Kidney (tissue), 14 donors: Measurements from ENCODE around the gene DEPDC4. TPM values are rescaled to one million over a fixed set of nuclear protein-coding genes. Genes with fewer than 3 reads are reported as not detected.
"Not testable (repeated sequence)": the region's sequence is repeated elsewhere in the genome, so short reads cannot be mapped to it uniquely, and the experiment has no call there.

Source experiments
- DNase-seq, 5 donors: peaks; one replicate each; pipeline ENCODE4 v3.0.0-alpha.2; 2013 to 2020
- FAIRE-seq: peaks from 2 replicates; lab custom pipeline; 2012; peaks lifted over from hg19 to GRCh38; lab: Jason Lieb, UNC
- H3K27ac ChIP-seq, 2 donors: one replicate each; pipeline ENCODE4 v1.7.0; 2013; ENCODE audit warnings: low read depth in 2 of 2, low read length in 2 of 2, inconsistent platforms in 1 of 2
- H3K27me3 ChIP-seq: one replicate; pipeline ENCODE4 v1.7.1; 2013; ENCODE audit warnings: low read length, inconsistent platforms; ENCODE audit not compliant: control insufficient read depth, insufficient read depth
- H3K36me3 ChIP-seq, 3 donors: one replicate each; pipeline versions ENCODE4 v1.7.0 to v1.7.1; 2013; ENCODE audit warnings: low read length in 3 of 3, control low read depth in 1 of 3, inconsistent platforms in 1 of 3; ENCODE audit not compliant: insufficient read depth in 3 of 3, control insufficient read depth in 2 of 3
- H3K4me1 ChIP-seq, 3 donors: one replicate each; pipeline versions ENCODE4 v1.7.0 to v1.7.1; 2013; ENCODE audit warnings: low read length in 3 of 3, inconsistent platforms in 1 of 3, low read depth in 1 of 3; ENCODE audit not compliant: control insufficient read depth in 2 of 3, insufficient read depth in 2 of 3
- H3K4me3 ChIP-seq, 3 donors: one replicate each; pipeline versions ENCODE4 v1.7.0 to v1.8.1; 2013; ENCODE audit warnings: low read length in 3 of 3, control low read depth in 1 of 3, inconsistent platforms in 1 of 3
- H3K9ac ChIP-seq, 3 donors: one replicate each; pipeline versions ENCODE4 v1.7.0 to v1.7.1; 2013; ENCODE audit warnings: low read length in 3 of 3, control low read depth in 1 of 3, inconsistent platforms in 1 of 3
- H3K9me3 ChIP-seq, 3 donors: one replicate each; pipeline versions ENCODE4 v1.7.0 to v1.7.1; 2013; ENCODE audit warnings: low read length in 3 of 3, control low read depth in 1 of 3, inconsistent platforms in 1 of 3; ENCODE audit not compliant: control insufficient read depth in 2 of 3, insufficient read depth in 1 of 3
- intact Hi-C: fragments of 100-400 bp; cut with DNase I; formaldehyde crosslinking; loops from one replicate; pipeline ENCODE4 v1.11.1; 2022
- polyA plus RNA-seq: library from polyadenylated mRNA; stranded (reverse); fragments of 350-450 nt; fragmentation: Illumina TruSeq; extraction: RNeasy Lipid Tissue Mini Kit (QIAGEN cat#74804); gene quantifications from one replicate; pipeline ENCODE4 v1.2.3, GENCODE V29; 2014; ENCODE audit warnings: low read depth, low replicate concordance; ENCODE audit not compliant: insufficient read depth
- total RNA-seq: library from RNA; stranded (reverse); fragmentation: NEBNext Ultra II Directional; extraction: Animal tissue kit (Norgen Biotek cat#: 25700); gene quantifications from one replicate; pipeline ENCODE4 v1.2.1, GENCODE V29; 2021
- TF ChIP-seq, protein P1 (sequence below): IDR thresholded peaks from 3 replicates; pipeline ENCODE4 v1.5.1; 2012; ENCODE audit warnings: mild to moderate bottlenecking, moderate library complexity, borderline replicate concordance; ENCODE audit not compliant: insufficient read depth; ENCODE audit errors: extremely low read depth
- donor health status: control.
- donor health status: control.
- donor health status: control.
- donor health status: control.
- donor health status: control.
- donor health status: DM: yes; HTN: yes; CAD: no.
- donor health status: Normal renal cell carcinoma (clear cell type).

DEPDC4 gene
- total and polyA plus RNA-seq, 2 donors from 2014 or later = 1.1 to 1.4 TPM

GRCh38 chr12:100234166-100234565, 32.7 kb downstream of the DEPDC4 start:
- H3K9ac ChIP-seq = no peak overlapping the region
- H3K4me1 ChIP-seq = no peaks in the 10 kb centered on the region
- intact Hi-C loops = loop anchor here (10.0 kb wide), 1 partner anchor 321 kb away; no protein-coding TSS in a partner anchor

GRCh38 chr12:100231873-100232272, 35.0 kb downstream of the DEPDC4 start:
- not testable (repeated sequence) for FAIRE-seq, H3K27ac ChIP-seq, H3K9me3 ChIP-seq, H3K27me3 ChIP-seq, H3K4me1 ChIP-seq, H3K36me3 ChIP-seq, H3K4me3 ChIP-seq, DNase-seq, H3K9ac ChIP-seq
- intact Hi-C loops = loop anchor here (10.0 kb wide), 1 partner anchor 323 kb away; no protein-coding TSS in a partner anchor

More at GRCh38 chr12:100234166-100234565, 32.7 kb downstream of the DEPDC4 start:
- TF ChIP-seq, protein P1, sequence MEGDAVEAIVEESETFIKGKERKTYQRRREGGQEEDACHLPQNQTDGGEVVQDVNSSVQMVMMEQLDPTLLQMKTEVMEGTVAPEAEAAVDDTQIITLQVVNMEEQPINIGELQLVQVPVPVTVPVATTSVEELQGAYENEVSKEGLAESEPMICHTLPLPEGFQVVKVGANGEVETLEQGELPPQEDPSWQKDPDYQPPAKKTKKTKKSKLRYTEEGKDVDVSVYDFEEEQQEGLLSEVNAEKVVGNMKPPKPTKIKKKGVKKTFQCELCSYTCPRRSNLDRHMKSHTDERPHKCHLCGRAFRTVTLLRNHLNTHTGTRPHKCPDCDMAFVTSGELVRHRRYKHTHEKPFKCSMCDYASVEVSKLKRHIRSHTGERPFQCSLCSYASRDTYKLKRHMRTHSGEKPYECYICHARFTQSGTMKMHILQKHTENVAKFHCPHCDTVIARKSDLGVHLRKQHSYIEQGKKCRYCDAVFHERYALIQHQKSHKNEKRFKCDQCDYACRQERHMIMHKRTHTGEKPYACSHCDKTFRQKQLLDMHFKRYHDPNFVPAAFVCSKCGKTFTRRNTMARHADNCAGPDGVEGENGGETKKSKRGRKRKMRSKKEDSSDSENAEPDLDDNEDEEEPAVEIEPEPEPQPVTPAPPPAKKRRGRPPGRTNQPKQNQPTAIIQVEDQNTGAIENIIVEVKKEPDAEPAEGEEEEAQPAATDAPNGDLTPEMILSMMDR = no peak
- FAIRE-seq = no peak
- Histone ChIP-seq H3K4me3 (no peak overlapping the region), H3K27ac (no peak overlapping the region), H3K36me3 (no peaks in the 10 kb centered on the region), H3K9me3 (no peaks in the 10 kb centered on the region), H3K27me3 (no peaks in the 10 kb centered on the region)
- DNase-seq = no peak

DNA sequence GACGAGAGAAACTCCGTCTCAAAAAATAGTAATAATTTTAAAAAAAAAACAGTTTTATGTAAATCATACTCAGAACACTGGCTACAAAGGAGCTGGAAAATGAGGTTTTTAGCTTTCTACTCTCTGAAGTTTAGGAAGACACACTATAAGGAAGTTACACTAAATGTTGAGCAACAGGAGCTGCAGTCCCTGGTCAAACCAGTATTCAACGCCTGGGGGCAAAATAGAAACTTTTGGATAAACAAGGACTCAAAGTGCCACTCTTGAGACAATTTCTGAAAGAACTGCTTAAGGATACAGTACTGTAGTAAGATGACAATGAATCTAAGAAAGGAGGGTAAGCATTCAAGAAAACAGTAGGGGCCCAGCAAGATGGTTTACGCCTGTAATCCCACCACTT, 37.0 kb downstream of the DEPDC4 start:
- intact Hi-C loops = loop anchor here (10.0 kb wide), 1 partner anchor 325 kb away; no protein-coding TSS in a partner anchor
- H3K27ac ChIP-seq = no peak overlapping the region

GRCh38 chr12:100229036-100229635, 37.7 kb downstream of the DEPDC4 start:
- TF ChIP-seq, protein P1 = peak; percentile 24
- H3K4me3 ChIP-seq = no peak overlapping the region
- no peaks in the 10 kb centered on the region for H3K4me1 ChIP-seq
- peaks cover 0 to 4% (median 0%) of the 10 kb centered on the region in 3 donors for H3K36me3 ChIP-seq
- intact Hi-C loops = no loop called here
- no peak overlapping the region for H3K9ac ChIP-seq
- H3K27ac ChIP-seq = no peak overlapping the region
- FAIRE-seq (no peak), DNase-seq (peak in 1 of 5 donors; percentile 8)
- H3K27me3 ChIP-seq = no peaks in the 10 kb centered on the region
- H3K9me3 ChIP-seq = no peaks in the 10 kb centered on the region

More for the DNA sequence above, 37.0 kb downstream of the DEPDC4 start:
- Histone ChIP-seq H3K4me1 (no peaks in the 10 kb centered on the region), H3K9ac (no peak overlapping the region), H3K4me3 (no peak overlapping the region), H3K27me3 (no peaks in the 10 kb centered on the region), H3K36me3 (peaks cover 0 to 4% (median 0%) of the 10 kb centered on the region in 3 donors), H3K9me3 (no peaks in the 10 kb centered on the region)
- TF ChIP-seq, protein P1 = no peak
- DNase-seq = peak in 2 of 5 donors; percentile 9 to 10
- FAIRE-seq = no peak
